HepG2 (cell line): ENCODE data around the gene ZNF530. TPM values are rescaled to one million over a fixed set of nuclear protein-coding genes. Genes with fewer than 3 reads are reported as not detected.

Experiments
- ARID4A ChIP-seq: sonication (generic); formaldehyde crosslinking; IDR thresholded peaks from 2 replicates; pipeline ENCODE4 v1.5.0; 2020; ENCODE audit warnings: mild to moderate bottlenecking, missing genetic modification reagents, borderline replicate concordance
- CHCHD3 ChIP-seq: sonication (generic); formaldehyde crosslinking; IDR thresholded peaks from 2 replicates; pipeline ENCODE4 v1.8.0; 2022; ENCODE audit warnings: mild to moderate bottlenecking, missing genetic modification reagents, moderate library complexity
- CREB1 ChIP-seq, 2 experiments: fragments of 450-650 bp in 1 of 2; IDR thresholded peaks; 2 replicates each; pipeline ENCODE4 v1.6.1; 2016 to 2017; ENCODE audit warnings: control low read depth in 1 of 2, mild to moderate bottlenecking in 1 of 2, missing compliant biosample characterization in 1 of 2, missing genetic modification characterization in 1 of 2
- DNMT1 ChIP-seq: sonication (generic); formaldehyde crosslinking; IDR thresholded peaks from 2 replicates; pipeline ENCODE4 v1.5.1; 2020; ENCODE audit warnings: mild to moderate bottlenecking, missing genetic modification reagents
- ESRRA ChIP-seq: sonication (generic); formaldehyde crosslinking; IDR thresholded peaks from 2 replicates; pipeline ENCODE4 v1.5.1; 2020; ENCODE audit warnings: mild to moderate bottlenecking, low read depth, missing genetic modification reagents
- FOXC1 ChIP-seq: sonication (generic); formaldehyde crosslinking; IDR thresholded peaks from 2 replicates; pipeline ENCODE4 v1.8.0; 2022; ENCODE audit warnings: mild to moderate bottlenecking, missing genetic modification reagents, borderline replicate concordance
- HNF4G ChIP-seq, 2 experiments: sonication (generic) in 1 of 2; formaldehyde crosslinking in 1 of 2; IDR thresholded peaks; 2 replicates each; pipeline versions ENCODE4 v1.4.0 to v1.6.1; 2011 to 2020; ENCODE audit warnings: borderline replicate concordance in 2 of 2, low read depth in 2 of 2, mild to moderate bottlenecking in 2 of 2, low read length in 1 of 2, missing genetic modification reagents in 1 of 2, moderate library complexity in 1 of 2
- KDM6A ChIP-seq: IDR thresholded peaks from 2 replicates; pipeline ENCODE4 v1.6.1; 2016; ENCODE audit warnings: low read depth
- SMC3 ChIP-seq: IDR thresholded peaks from 2 replicates; pipeline ENCODE4 v1.6.1; 2011; ENCODE audit warnings: low read length, improper control_type of control experiment
- STAT5B ChIP-seq: sonication (generic); formaldehyde crosslinking; IDR thresholded peaks from 2 replicates; pipeline ENCODE4 v1.4.0; 2020; ENCODE audit warnings: missing genetic modification reagents
- TAF15 ChIP-seq: fragments of 200-400 bp; formaldehyde crosslinking; IDR thresholded peaks from one replicate; pipeline ENCODE4 v1.6.1; 2018; ENCODE audit warnings: mild to moderate bottlenecking, low read depth, low read length; ENCODE audit not compliant: poor library complexity, severe bottlenecking
- WIZ ChIP-seq: sonication (generic); formaldehyde crosslinking; IDR thresholded peaks from 2 replicates; pipeline ENCODE4 v1.5.1; 2020; ENCODE audit warnings: mild to moderate bottlenecking, missing genetic modification reagents
- ZEB1 ChIP-seq: IDR thresholded peaks from 2 replicates; pipeline ENCODE4 v1.6.1; 2012; ENCODE audit warnings: mild to moderate bottlenecking, low read depth, inconsistent platforms; ENCODE audit not compliant: insufficient replicate concordance
- ZFP36L1 ChIP-seq: sonication (generic); formaldehyde crosslinking; IDR thresholded peaks from 2 replicates; pipeline ENCODE4 v1.8.0; 2022; ENCODE audit warnings: mild to moderate bottlenecking, missing genetic modification reagents, moderate library complexity
- ZFX ChIP-seq: sonication (generic); formaldehyde crosslinking; IDR thresholded peaks from 2 replicates; pipeline ENCODE4 v1.4.0; 2020; ENCODE audit warnings: mild to moderate bottlenecking, low read depth, missing genetic modification reagents, moderate library complexity
- ZNF354B ChIP-seq: sonication (generic); formaldehyde crosslinking; IDR thresholded peaks from 2 replicates; pipeline ENCODE4 v1.8.0; 2022; ENCODE audit warnings: mild to moderate bottlenecking, missing genetic modification reagents
- ZNF547 ChIP-seq: sonication (generic); formaldehyde crosslinking; IDR thresholded peaks from 2 replicates; pipeline ENCODE4 v1.5.1; 2020; ENCODE audit warnings: mild to moderate bottlenecking, missing genetic modification reagents
- ZNF556 ChIP-seq: sonication (generic); formaldehyde crosslinking; IDR thresholded peaks from 2 replicates; pipeline ENCODE4 v1.4.0; 2020; ENCODE audit warnings: mild to moderate bottlenecking, missing genetic modification reagents, borderline replicate concordance
- ZNF616 ChIP-seq: sonication (generic); formaldehyde crosslinking; IDR thresholded peaks from 2 replicates; pipeline ENCODE4 v1.5.0; 2020; ENCODE audit warnings: low read depth, mild to moderate bottlenecking, missing genetic modification reagents
- ZNF670 ChIP-seq: sonication (generic); formaldehyde crosslinking; IDR thresholded peaks from 2 replicates; pipeline ENCODE4 v1.8.0; 2022; ENCODE audit warnings: mild to moderate bottlenecking, missing genetic modification reagents, borderline replicate concordance
- ZNF841 ChIP-seq: sonication (generic); formaldehyde crosslinking; IDR thresholded peaks from 2 replicates; pipeline ENCODE4 v1.8.1; 2023; ENCODE audit warnings: missing genetic modification reagents, borderline replicate concordance
- polyA plus RNA-seq, 8 experiments: library from polyadenylated mRNA; depleted of rRNA in 3 of 8; stranded (reverse) in 7 of 8; unstranded in 1 of 8; fragments of >200 nt; fragmentation: Illumina TruSeq in 4 of 8; extraction: Trizol in 4 of 8; gene quantifications; 2 replicates each; pipeline versions ENCODE4 v1.2.1 to v1.2.3, GENCODE V29; 2011 to 2016; ENCODE audit warnings: low read depth in 4 of 8, missing spikeins in 1 of 8, mixed read lengths in 1 of 8; ENCODE audit not compliant: insufficient read depth in 1 of 8
- total RNA-seq, 5 experiments: library from RNA; depleted of rRNA; stranded (reverse); fragments of >200 nt; fragmentation: Illumina TruSeq; extraction: Trizol; gene quantifications; 2 replicates each; pipeline ENCODE4 v1.2.3, GENCODE V29; 2016; ENCODE audit warnings: low read depth in 1 of 5
- TF ChIP-seq, protein P1 (sequence below): sonication (generic); formaldehyde crosslinking; IDR thresholded peaks from 2 replicates; pipeline ENCODE4 v1.8.0; 2022; ENCODE audit warnings: mild to moderate bottlenecking, missing genetic modification reagents, moderate library complexity

Gene ZNF530
- total and polyA plus RNA-seq, 2 of the 13 experiments (the other 11 are each of a cell fraction or from before 2014, with no cell fraction given) = 1.1 to 7.8 TPM

GRCh38 chr19:57578487-57579205, 21.0 kb upstream of the ZNF530 start, which contains the start of gene ZNF416 (continued):
- TF ChIP-seq, protein P1, sequence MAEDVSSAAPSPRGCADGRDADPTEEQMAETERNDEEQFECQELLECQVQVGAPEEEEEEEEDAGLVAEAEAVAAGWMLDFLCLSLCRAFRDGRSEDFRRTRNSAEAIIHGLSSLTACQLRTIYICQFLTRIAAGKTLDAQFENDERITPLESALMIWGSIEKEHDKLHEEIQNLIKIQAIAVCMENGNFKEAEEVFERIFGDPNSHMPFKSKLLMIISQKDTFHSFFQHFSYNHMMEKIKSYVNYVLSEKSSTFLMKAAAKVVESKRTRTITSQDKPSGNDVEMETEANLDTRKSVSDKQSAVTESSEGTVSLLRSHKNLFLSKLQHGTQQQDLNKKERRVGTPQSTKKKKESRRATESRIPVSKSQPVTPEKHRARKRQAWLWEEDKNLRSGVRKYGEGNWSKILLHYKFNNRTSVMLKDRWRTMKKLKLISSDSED (CRISPR knock-in tag) = no peak
- peak; percentile 95 for TF ChIP-seq ARID4A (CRISPR knock-in tag)
- TF ChIP-seq ZNF354B (CRISPR knock-in tag) = no peak
- no peak; the same call in 1 of the 2 replicates for TF ChIP-seq ZNF670 (CRISPR knock-in tag)
- no peak for TF ChIP-seq DNMT1 (CRISPR knock-in tag)
- TF ChIP-seq KDM6A (CRISPR knock-in tag) = no peak
- no peak for TF ChIP-seq ZEB1
- peak; percentile 68 for TF ChIP-seq CREB1 (IDR thresholded peaks at IDR 0.05)
- TF ChIP-seq CREB1 (CRISPR knock-in tag; IDR thresholded peaks at IDR 0.05) = peak; percentile 87
- no peak for TF ChIP-seq STAT5B (CRISPR knock-in tag)
- no peak; the same call in 1 of the 2 replicates for TF ChIP-seq ESRRA (CRISPR knock-in tag)
- TF ChIP-seq WIZ (CRISPR knock-in tag) = no peak
- no peak for TF ChIP-seq SMC3
- no peak for TF ChIP-seq ZFP36L1 (CRISPR knock-in tag)
- TF ChIP-seq FOXC1 (CRISPR knock-in tag) = no peak
- peak; percentile 81 for TF ChIP-seq ZFX (CRISPR knock-in tag)
- TF ChIP-seq CHCHD3 (CRISPR knock-in tag) = no peak
- peak; percentile 27; the same call in 1 of the 2 replicates for TF ChIP-seq ZNF556 (CRISPR knock-in tag)
- TF ChIP-seq TAF15 = no peak
- no peak for TF ChIP-seq ZNF841 (CRISPR knock-in tag)
- no peak; the same call in 1 of the 2 replicates for TF ChIP-seq HNF4G (IDR thresholded peaks at IDR 0.05; ENCODE audit: borderline replicate concordance, low read depth, low read length)
- 0 out of 2 replicates have a peak, but pooled peaks have one; percentile 33 for TF ChIP-seq HNF4G (CRISPR knock-in tag; IDR thresholded peaks at IDR 0.05; ENCODE audit: borderline replicate concordance, low read depth)
- peak; percentile 63 for TF ChIP-seq ZNF547
- no peak for TF ChIP-seq ZNF616 (CRISPR knock-in tag)
